HepG2 (cell line): ENCODE data around the gene SMAD7. TPM values are rescaled to one million over a fixed set of nuclear protein-coding genes. Genes with fewer than 3 reads are reported as not detected.

Experiments used
- ARNTL ChIP-seq: sonication (generic); formaldehyde crosslinking; IDR thresholded peaks from 2 replicates; pipeline ENCODE4 v1.4.0; 2020; ENCODE audit warnings: mild to moderate bottlenecking, missing genetic modification reagents
- CBX5 ChIP-seq: sonication (generic); formaldehyde crosslinking; IDR thresholded peaks from 2 replicates; pipeline ENCODE4 v1.4.0; 2020; ENCODE audit warnings: missing genetic modification reagents, borderline replicate concordance
- CEBPZ ChIP-seq: IDR thresholded peaks from 2 replicates; pipeline ENCODE4 v1.6.1; 2012; ENCODE audit warnings: low read length, improper control_type of control experiment
- DNMT3B ChIP-seq: conservative IDR thresholded peaks from 2 replicates; pipeline ENCODE4 v1.6.1; 2016; ENCODE audit warnings: missing biosample characterization, control low read depth
- FOXP4 ChIP-seq: sonication (generic); formaldehyde crosslinking; IDR thresholded peaks from 2 replicates; pipeline ENCODE4 v1.4.0; 2020; ENCODE audit warnings: missing genetic modification reagents
- MEIS2 ChIP-seq: sonication (generic); formaldehyde crosslinking; IDR thresholded peaks from 2 replicates; pipeline ENCODE4 v1.9.0; 2021; ENCODE audit warnings: mild to moderate bottlenecking, missing genetic modification reagents
- PCBP1 ChIP-seq: fragments of 200-400 bp; formaldehyde crosslinking; IDR thresholded peaks from 2 replicates; pipeline ENCODE4 v1.6.1; 2017; ENCODE audit warnings: mild to moderate bottlenecking, low read depth, low read length, borderline replicate concordance
- RARG ChIP-seq: sonication (generic); formaldehyde crosslinking; IDR thresholded peaks from 2 replicates; pipeline ENCODE4 v1.4.0; 2020; ENCODE audit warnings: low read depth, mild to moderate bottlenecking, missing genetic modification reagents
- SOX6 ChIP-seq, 2 experiments: fragments of 450-650 bp in 1 of 2; sonication (generic) in 1 of 2; formaldehyde crosslinking in 1 of 2; IDR thresholded peaks; 2 replicates each; pipeline versions ENCODE4 v1.4.0 to v1.6.1; 2017 to 2020; ENCODE audit warnings: antibody characterized with exemption in 1 of 2, mild to moderate bottlenecking in 1 of 2, missing genetic modification reagents in 1 of 2
- SP2 ChIP-seq: sonication (generic); formaldehyde crosslinking; IDR thresholded peaks from 2 replicates; pipeline ENCODE4 v1.5.1; 2020; ENCODE audit warnings: mild to moderate bottlenecking, missing genetic modification reagents
- TP53 ChIP-seq: sonication (generic); formaldehyde crosslinking; conservative IDR thresholded peaks from 2 replicates; pipeline ENCODE4 v1.4.0; 2020; ENCODE audit warnings: missing genetic modification reagents
- ZNF33B ChIP-seq: sonication (generic); formaldehyde crosslinking; IDR thresholded peaks from 2 replicates; pipeline ENCODE4 v1.5.1; 2020; ENCODE audit warnings: mild to moderate bottlenecking, missing genetic modification reagents
- ZNF512 ChIP-seq: sonication (generic); formaldehyde crosslinking; IDR thresholded peaks from 2 replicates; pipeline ENCODE4 v1.4.0; 2020; ENCODE audit warnings: mild to moderate bottlenecking, missing genetic modification reagents
- ZNF598 ChIP-seq: sonication (generic); formaldehyde crosslinking; IDR thresholded peaks from 2 replicates; pipeline ENCODE4 v1.5.1; 2020; ENCODE audit warnings: mild to moderate bottlenecking, missing genetic modification reagents, borderline replicate concordance
- ZNF619 ChIP-seq: sonication (generic); formaldehyde crosslinking; IDR thresholded peaks from 2 replicates; pipeline ENCODE4 v1.4.0; 2020; ENCODE audit warnings: mild to moderate bottlenecking, missing genetic modification reagents
- ZNF670 ChIP-seq: sonication (generic); formaldehyde crosslinking; IDR thresholded peaks from 2 replicates; pipeline ENCODE4 v1.8.0; 2022; ENCODE audit warnings: mild to moderate bottlenecking, missing genetic modification reagents, borderline replicate concordance
- polyA plus RNA-seq, 8 experiments: library from polyadenylated mRNA; depleted of rRNA in 3 of 8; stranded (reverse) in 7 of 8; unstranded in 1 of 8; fragments of >200 nt; fragmentation: Illumina TruSeq in 4 of 8; extraction: Trizol in 4 of 8; gene quantifications; 2 replicates each; pipeline versions ENCODE4 v1.2.1 to v1.2.3, GENCODE V29; 2011 to 2016; ENCODE audit warnings: low read depth in 4 of 8, missing spikeins in 1 of 8, mixed read lengths in 1 of 8; ENCODE audit not compliant: insufficient read depth in 1 of 8
- total RNA-seq, 5 experiments: library from RNA; depleted of rRNA; stranded (reverse); fragments of >200 nt; fragmentation: Illumina TruSeq; extraction: Trizol; gene quantifications; 2 replicates each; pipeline ENCODE4 v1.2.3, GENCODE V29; 2016; ENCODE audit warnings: low read depth in 1 of 5
- TF ChIP-seq, protein P1 (sequence below): sonication (generic); formaldehyde crosslinking; IDR thresholded peaks from 2 replicates; pipeline ENCODE4 v1.8.1; 2023; ENCODE audit warnings: mild to moderate bottlenecking, missing genetic modification reagents, borderline replicate concordance
- TF ChIP-seq, protein P2 (sequence below): sonication (generic); formaldehyde crosslinking; IDR thresholded peaks from 2 replicates; pipeline ENCODE4 v1.4.0; 2020; ENCODE audit warnings: mild to moderate bottlenecking, missing genetic modification reagents
- TF ChIP-seq, protein P3 (sequence below): sonication (generic); formaldehyde crosslinking; IDR thresholded peaks from 2 replicates; pipeline ENCODE4 v1.5.0; 2020; ENCODE audit warnings: mild to moderate bottlenecking, missing genetic modification reagents, moderate library complexity

SMAD7 gene
- total and polyA plus RNA-seq, 2 of the 13 experiments (the other 11 are each of a cell fraction or from before 2014, with no cell fraction given), result 17.4 to 24.7 TPM

GRCh38 chr18:48896875-48897511 lies 53.8 kb downstream of the SMAD7 start (continued):
- no peak for TF ChIP-seq SOX6 (IDR thresholded peaks at IDR 0.05)
- TF ChIP-seq SOX6 (CRISPR knock-in tag; IDR thresholded peaks at IDR 0.05), result peak; percentile 57; the same call in 1 of the 2 replicates
- TF ChIP-seq, protein P1, sequence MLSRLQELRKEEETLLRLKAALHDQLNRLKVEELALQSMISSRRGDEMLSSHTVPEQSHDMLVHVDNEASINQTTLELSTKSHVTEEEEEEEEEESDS (CRISPR knock-in tag), result no peak
- TF ChIP-seq RARG (CRISPR knock-in tag), result no peak
- TF ChIP-seq DNMT3B, result no peak
- TF ChIP-seq, protein P2, sequence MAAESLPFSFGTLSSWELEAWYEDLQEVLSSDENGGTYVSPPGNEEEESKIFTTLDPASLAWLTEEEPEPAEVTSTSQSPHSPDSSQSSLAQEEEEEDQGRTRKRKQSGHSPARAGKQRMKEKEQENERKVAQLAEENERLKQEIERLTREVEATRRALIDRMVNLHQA (CRISPR knock-in tag), result no peak
- TF ChIP-seq ZNF670 (CRISPR knock-in tag), result no peak
- TF ChIP-seq ZNF598, result no peak
- TF ChIP-seq ARNTL, result peak; percentile 67; the same call in 1 of the 2 replicates
- TF ChIP-seq CBX5, result peak; percentile 12; the same call in 1 of the 2 replicates
- TF ChIP-seq TP53 (CRISPR knock-in tag), result no peak
- TF ChIP-seq, protein P3, sequence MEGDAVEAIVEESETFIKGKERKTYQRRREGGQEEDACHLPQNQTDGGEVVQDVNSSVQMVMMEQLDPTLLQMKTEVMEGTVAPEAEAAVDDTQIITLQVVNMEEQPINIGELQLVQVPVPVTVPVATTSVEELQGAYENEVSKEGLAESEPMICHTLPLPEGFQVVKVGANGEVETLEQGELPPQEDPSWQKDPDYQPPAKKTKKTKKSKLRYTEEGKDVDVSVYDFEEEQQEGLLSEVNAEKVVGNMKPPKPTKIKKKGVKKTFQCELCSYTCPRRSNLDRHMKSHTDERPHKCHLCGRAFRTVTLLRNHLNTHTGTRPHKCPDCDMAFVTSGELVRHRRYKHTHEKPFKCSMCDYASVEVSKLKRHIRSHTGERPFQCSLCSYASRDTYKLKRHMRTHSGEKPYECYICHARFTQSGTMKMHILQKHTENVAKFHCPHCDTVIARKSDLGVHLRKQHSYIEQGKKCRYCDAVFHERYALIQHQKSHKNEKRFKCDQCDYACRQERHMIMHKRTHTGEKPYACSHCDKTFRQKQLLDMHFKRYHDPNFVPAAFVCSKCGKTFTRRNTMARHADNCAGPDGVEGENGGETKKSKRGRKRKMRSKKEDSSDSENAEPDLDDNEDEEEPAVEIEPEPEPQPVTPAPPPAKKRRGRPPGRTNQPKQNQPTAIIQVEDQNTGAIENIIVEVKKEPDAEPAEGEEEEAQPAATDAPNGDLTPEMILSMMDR (CRISPR knock-in tag), result peak; percentile 84
- no peak for TF ChIP-seq PCBP1
- no peak for TF ChIP-seq SP2 (CRISPR knock-in tag)
- no peak for TF ChIP-seq CEBPZ
- TF ChIP-seq ZNF33B, result no peak
- peak; percentile 84; the same call in 1 of the 2 replicates for TF ChIP-seq ZNF619 (CRISPR knock-in tag)
- peak; percentile 1; the same call in 1 of the 2 replicates for TF ChIP-seq FOXP4 (CRISPR knock-in tag)
- TF ChIP-seq MEIS2 (CRISPR knock-in tag), result no peak
- TF ChIP-seq ZNF512 (CRISPR knock-in tag), result 0 out of 2 replicates have a peak, but pooled peaks have one; percentile 66
